ENCODE measurements around the gene ANXA2R.

ANXA2R gene

DNA sequence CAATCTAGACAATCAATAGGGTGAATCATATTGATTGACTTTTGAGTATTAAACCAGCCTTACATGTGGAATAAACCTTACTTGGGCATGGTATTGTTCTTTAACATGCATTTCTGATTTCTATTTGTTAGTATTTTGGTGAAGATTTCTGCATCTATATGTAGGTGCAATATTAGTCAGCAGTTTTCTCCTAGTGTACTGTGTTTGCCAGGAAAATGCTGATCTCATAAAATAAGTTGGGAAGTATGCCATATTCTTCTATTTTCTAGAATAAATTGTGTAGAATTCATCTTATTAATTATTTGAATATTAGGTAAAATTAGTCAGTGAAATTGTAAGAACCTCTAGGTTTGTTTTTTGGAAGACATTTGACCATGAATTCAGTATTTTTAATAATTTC lies 38.4 kb downstream of the ANXA2R start:
- TF ChIP-seq, protein P1, sequence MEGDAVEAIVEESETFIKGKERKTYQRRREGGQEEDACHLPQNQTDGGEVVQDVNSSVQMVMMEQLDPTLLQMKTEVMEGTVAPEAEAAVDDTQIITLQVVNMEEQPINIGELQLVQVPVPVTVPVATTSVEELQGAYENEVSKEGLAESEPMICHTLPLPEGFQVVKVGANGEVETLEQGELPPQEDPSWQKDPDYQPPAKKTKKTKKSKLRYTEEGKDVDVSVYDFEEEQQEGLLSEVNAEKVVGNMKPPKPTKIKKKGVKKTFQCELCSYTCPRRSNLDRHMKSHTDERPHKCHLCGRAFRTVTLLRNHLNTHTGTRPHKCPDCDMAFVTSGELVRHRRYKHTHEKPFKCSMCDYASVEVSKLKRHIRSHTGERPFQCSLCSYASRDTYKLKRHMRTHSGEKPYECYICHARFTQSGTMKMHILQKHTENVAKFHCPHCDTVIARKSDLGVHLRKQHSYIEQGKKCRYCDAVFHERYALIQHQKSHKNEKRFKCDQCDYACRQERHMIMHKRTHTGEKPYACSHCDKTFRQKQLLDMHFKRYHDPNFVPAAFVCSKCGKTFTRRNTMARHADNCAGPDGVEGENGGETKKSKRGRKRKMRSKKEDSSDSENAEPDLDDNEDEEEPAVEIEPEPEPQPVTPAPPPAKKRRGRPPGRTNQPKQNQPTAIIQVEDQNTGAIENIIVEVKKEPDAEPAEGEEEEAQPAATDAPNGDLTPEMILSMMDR (conservative IDR thresholded peaks at IDR 0.05; ENCODE audit: low read length) = no peak
- H3K4me3 ChIP-seq (ENCODE audit: low read length) = no peak overlapping the region
- no peak for DNase-seq (ENCODE audit: low read depth)

DNA sequence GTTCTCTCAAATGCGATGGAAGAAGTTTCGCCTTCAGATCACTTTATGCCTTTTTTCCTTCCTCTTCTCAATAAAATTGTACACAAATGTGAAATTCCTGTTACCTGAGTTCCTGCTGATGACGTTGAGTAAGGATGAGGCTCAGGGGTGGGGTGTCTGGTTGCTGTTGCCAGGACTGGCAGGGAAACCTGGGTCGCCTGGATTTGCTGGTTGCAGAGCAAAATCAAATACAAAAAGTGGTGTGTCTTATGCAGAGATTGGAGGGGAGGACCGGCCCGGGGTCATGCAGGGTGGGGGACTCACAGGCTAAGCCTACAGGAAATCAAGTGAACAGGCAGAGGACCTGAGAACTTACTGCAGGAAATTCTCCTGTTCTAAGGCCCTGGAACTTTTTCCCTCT lies 39.2 kb downstream of the ANXA2R start:
- no peak overlapping the region for H3K4me3 ChIP-seq (ENCODE audit: low read length)
- TF ChIP-seq, protein P1 (conservative IDR thresholded peaks at IDR 0.05; ENCODE audit: low read length) = no peak
- DNase-seq (ENCODE audit: low read depth) = no peak

DNA sequence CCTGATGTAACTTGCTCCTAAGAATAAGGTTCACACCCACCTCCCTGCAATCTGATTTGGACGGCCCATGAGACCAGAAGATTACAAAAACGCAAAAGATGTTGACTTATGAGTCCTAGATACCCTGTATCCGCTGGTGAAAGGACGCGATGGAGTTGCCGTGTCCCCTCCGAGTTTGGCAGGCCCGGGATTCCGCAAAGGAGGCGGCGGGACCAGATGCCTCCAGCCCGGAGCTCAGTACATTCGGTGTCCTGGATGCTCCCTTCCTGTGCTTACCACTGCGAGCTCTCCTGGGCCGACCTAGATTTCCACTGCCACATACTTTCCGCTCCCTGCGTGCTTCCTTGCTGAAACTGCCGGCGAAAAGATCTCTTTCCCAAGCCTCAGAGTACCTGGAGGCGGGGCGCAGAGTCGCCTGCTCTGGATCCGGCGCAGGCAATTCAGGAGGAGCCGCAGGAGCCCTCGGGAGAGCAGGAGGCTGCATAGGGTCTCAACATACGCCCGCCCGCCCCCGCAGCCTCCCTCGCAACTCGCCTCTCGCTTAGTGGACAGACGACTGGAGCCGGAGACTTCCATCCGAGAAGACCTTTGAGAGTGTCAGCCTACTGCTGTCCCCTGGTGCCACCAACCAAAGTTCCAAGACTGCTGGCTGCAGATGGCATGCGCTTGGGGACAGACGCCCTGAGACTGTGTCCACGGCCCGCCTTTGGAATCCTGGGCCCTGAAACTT lies 39.8 kb downstream of the ANXA2R start:
- peak; percentile 50 for DNase-seq (ENCODE audit: low read depth)
- peak overlapping the region; percentile 48 for H3K4me3 ChIP-seq (ENCODE audit: low read length)
- TF ChIP-seq, protein P1 (conservative IDR thresholded peaks at IDR 0.05; ENCODE audit: low read length) = no peak

DNA sequence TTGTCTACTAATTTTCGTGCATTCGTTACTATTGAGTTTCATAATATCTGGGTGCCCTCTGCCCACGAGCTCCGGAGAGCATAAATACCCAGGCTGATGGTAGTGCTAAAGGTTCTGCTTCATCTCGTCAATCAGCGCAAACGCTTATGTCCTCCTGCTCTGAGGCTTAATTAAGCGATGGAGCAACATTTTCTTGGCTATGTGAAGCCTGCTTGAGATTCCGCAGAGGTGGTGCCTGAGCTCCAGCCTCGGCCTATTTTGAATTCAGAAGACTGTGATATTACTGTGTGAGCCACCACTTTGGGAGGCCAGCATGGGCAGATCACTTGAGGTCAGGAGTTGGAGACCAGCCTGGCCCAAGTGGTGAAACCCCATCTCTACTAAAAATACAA lies 44.8 kb downstream of the ANXA2R start:
- H3K4me3 ChIP-seq (ENCODE audit: low read length) = peak overlapping the region; percentile 70
- peak; percentile 60 for DNase-seq (ENCODE audit: low read depth)
- TF ChIP-seq, protein P1 (conservative IDR thresholded peaks at IDR 0.05; ENCODE audit: low read length) = no peak

DNA sequence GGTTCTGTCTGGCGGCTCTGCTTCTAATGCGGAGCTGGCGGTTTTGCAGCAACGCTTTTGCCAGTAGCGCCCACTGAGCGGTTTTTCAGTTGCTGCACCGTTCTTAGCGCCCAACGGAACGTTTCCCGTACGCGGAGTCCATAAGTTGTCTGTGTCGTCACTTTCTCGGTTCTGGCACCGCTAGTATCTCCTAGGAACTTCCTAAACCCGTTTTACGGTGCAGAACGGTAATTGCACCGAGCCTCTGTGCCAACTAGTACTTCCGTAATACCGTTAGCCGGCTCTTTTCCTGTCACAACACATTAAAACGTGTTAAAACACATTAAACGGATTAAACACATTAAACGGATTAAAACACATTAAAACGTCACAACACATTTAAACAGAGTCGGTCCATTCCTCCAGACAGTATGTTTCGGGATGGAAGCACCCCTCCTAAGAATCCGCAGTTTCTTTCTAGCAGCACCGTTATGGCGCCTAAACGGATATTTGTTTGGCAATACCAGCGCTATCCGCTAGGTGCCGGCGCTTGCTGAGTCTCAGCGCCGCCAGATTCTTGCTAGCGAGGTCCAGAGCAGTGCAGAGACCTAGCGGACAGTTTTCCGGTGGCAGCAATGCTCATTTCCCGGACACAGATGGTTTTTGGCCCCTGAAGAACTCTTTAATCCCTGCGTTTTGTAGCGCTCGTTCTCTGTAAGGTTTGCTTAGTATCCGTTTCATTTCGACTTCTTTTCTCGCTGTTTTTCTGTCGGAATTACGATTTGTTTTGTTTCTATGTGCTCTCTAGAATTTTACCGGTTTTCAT lies 45.4 kb downstream of the ANXA2R start:
- DNase-seq (ENCODE audit: low read depth) = peak; percentile 89
- TF ChIP-seq, protein P1 (conservative IDR thresholded peaks at IDR 0.05; ENCODE audit: low read length) = peak; percentile 77
- peak overlapping the region; percentile 70 for H3K4me3 ChIP-seq (ENCODE audit: low read length)

DNA sequence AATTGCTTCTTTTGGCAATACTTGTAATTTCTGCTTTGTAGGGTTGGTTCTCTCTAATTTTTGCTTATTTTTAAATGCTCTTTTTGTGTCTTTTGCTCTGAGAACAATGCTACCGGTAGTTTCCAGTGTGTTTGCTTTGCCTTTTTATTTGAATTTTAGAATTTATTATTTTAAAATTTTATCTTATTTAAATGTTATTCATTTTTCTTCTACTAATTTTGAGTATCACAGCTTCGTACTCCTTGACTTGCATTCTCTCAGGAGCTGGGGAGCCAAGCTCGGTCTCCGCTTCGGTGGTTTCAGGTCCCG lies 45.9 kb downstream of the ANXA2R start:
- H3K4me3 ChIP-seq (ENCODE audit: low read length) = peak overlapping the region; percentile 70
- TF ChIP-seq, protein P1 (conservative IDR thresholded peaks at IDR 0.05; ENCODE audit: low read length) = no peak

More for the DNA sequence above, 45.9 kb downstream of the ANXA2R start:
- DNase-seq (ENCODE audit: low read depth) = no peak

Data from AG10803 (cell line).